Stimulated activated CD8-positive, alpha-beta memory T cell treated with anti-CD3 and anti-CD28 coated beads, Interleukin-7, amount 100 ng/mL, for 48 hours (primary cell): ENCODE results near the gene RXRA.

ENCODE experiments used
- DNase-seq, 2 donors: peaks; one replicate each; pipeline ENCODE4 v3.0.0-alpha.2; 2020; ENCODE audit warnings: low read depth in 1 of 2; ENCODE audit errors: extremely low read depth in 1 of 2

RXRA gene

DNA sequence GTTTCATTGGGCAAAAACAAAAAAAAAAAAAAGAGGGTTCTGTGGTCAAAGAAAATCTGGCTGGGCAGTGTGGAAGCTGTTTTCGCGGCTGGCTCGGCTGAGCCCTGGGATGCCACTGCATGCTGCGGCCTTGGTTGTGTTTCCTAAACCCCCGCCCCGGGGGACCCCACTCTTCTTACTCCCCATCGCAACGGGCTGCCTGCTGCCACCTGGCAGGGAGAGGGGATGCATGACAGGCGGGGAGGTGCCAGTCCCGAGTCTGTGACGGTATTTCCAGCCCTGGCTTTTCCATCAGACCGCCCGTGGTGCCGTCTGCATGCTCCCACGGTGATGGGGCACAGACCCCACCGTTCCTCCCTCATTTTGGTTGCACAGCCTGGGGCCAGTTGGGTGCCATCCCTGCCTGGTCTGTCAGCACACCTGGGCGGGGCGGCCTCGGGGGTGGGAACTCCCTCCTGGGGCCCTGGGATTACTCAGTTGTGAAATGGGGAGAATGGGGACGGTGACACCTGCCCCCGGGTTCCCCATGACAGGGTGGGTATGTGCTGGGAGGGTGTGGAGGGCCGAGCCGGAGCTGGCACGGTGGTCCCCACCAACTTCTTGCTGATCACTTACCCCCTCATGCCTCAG is 101.0 kb downstream of the RXRA start:
- no peak for DNase-seq

- no peak for DNase-seq
Measured at GRCh38 chr9:134428559-134428958, 102.3 kb downstream of the RXRA start.

- no peak for DNase-seq
Measured at GRCh38 chr9:134429007-134429406, 102.8 kb downstream of the RXRA start.

DNA sequence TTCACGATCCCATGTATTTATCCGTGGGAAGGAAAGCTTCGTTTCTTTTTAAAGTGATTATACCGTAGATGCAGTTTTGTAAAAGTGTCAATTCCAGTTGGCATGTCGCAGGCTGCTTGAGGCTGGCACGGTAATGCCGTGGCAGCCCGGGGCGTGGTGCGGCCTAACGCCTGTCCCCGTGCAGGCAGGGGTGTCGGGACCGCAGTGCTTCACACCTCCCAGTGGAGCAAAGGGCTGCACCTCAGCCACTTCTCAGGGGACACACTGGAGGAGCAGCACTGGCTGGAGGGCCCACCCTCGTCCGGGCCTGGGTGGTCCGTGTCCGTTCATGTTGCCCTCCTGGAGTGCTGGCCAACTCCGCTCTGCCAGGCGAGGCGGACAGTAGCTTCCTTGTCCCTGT is 103.2 kb downstream of the RXRA start:
- DNase-seq: no peak

- DNase-seq: no peak
Measured at GRCh38 chr9:134431095-134431494, 104.8 kb downstream of the RXRA start.

DNA sequence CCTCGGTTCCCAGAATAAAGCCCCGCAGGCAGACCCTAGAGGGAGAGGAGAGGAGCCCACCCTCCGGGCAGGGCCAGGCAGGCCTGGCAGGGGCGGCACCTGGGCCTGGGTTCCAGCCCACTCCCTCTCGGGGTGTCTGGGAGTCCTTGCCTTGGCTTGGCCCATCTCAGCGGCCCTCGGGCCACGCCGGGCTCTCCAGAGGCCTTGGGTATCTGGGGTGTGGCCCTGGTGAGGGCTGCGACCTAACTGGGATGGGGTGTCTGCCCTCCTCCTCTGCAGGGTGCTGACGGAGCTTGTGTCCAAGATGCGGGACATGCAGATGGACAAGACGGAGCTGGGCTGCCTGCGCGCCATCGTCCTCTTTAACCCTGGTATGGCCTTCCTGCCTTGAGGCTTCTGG is 105.4 kb downstream of the RXRA start:
- no peak for DNase-seq

DNA sequence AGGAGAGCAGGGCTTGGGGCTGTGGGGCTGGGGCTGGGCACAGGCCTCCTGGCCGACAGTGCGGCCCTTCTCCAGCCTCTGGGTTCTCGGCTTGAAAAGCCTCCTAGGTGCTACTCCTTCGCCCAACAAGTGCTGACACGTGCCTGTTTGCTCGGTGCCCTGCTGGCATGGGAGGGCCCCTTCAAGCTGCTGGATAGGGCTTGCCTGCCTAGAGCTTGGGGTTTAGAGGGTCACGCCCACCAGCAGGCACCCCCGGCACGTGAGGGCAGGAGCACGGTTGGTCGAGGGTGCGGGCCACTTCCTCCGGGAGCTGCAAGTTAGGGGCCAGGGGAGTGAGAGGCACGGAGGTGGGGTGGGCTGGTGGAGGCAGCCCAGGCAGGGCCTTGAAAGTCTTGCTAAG is 106.2 kb downstream of the RXRA start:
- DNase-seq: no peak

GRCh38 chr9:134433101-134433500 is 106.8 kb downstream of the RXRA start:
- DNase-seq: no peak

- DNase-seq: no peak
Measured at GRCh38 chr9:134433909-134434882, 107.9 kb downstream of the RXRA start.

DNA sequence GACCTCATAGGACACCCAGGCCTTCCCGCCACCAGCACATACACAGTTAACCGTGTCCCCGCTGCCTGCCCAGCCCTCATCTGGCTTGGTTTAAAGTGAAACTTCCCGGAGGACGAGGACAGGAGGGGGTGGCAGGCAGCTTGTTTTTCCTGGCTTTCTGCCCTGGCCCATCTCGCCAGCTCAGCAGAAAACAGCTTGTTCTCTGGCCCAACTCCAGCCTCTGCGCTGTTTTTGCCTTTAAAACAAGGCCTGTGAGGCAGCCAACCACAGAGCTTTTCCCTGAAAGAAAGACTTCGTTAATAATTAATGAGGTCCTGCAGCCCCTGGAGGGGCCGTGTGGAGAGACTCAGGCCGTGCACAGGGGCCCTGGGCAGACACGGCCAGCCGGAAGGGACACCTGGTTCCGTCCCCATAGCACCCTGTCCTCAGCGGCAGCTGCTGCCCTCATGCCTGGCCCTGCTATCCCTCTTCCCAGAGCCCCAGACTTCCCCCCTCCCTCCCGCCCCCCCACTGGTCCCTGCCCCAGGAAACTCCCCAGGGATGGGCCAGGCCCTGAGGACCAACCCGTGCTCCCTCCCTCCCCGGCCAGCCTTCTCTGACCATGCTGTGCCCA is 108.7 kb downstream of the RXRA start:
- no peak for DNase-seq

- no peak for DNase-seq
Measured at GRCh38 chr9:134435550-134436378, 109.5 kb downstream of the RXRA start.

DNA sequence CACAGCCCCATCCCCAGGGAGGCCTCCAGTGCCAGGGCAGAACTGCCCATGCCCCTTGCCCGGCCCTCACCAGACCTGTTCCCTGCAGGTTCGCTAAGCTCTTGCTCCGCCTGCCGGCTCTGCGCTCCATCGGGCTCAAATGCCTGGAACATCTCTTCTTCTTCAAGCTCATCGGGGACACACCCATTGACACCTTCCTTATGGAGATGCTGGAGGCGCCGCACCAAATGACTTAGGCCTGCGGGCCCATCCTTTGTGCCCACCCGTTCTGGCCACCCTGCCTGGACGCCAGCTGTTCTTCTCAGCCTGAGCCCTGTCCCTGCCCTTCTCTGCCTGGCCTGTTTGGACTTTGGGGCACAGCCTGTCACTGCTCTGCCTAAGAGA is 110.1 kb downstream of the RXRA start:
- no peak for DNase-seq

DNA sequence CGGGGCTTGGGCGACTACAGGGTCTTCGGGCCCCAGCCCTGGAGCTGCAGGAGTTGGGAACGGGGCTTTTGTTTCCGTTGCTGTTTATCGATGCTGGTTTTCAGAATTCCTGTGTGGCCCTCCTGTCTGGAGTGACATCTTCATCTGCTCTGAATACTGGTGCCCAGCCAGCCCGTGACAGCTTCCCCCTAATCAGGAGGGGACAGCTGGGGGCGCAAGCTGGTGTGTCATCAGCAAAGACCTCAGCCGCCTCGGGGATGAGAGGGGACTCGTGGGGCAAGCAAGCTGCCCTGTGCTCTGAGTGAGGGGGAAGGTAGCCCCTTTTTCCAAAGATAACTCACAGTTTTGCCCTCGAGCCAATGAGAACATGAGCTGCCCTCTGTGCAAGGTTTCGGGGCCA is 110.7 kb downstream of the RXRA start:
- no peak for DNase-seq

DNA sequence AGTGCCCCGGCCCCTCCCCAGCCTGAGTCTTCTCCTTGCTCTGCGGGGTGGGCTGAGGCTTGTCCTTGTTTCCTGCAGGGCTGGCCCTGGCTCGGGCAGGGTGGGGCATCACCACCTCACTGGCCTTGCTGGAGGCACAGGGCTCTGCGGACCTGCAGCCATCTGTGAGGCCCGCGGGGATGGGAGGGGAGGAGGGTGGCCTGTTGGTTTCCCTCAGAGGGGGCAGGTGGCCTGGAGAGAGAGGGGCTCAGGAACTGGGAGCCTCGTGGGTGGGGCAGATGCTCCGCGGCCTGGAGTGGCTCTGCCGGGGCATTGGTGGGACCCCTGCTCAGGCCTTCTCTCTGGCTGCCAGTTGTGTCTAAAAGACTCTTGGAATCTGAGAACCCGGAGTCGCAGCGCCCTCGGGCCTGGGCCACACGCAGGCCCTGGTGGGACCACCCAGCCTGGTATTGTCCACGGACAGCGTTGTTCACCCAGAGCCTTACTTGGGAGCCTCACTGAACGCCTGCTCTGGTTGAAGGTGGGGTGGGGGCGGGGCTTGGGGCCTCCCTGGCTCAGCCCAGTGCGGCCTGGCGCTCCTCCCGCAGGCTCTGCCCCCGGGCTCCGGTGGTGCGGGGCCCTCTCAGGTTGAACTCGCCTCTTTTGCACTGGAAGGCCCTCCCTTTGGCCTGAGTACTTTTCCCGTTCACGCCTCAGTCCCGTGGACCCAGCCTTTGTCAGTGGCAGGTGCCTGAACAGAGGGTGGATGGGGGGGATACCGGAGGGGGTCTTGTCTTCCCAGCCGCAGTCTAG is 111.3 kb downstream of the RXRA start:
- DNase-seq: no peak

- no peak for DNase-seq
Measured at GRCh38 chr9:134438195-134438788, 112.0 kb downstream of the RXRA start.

DNA sequence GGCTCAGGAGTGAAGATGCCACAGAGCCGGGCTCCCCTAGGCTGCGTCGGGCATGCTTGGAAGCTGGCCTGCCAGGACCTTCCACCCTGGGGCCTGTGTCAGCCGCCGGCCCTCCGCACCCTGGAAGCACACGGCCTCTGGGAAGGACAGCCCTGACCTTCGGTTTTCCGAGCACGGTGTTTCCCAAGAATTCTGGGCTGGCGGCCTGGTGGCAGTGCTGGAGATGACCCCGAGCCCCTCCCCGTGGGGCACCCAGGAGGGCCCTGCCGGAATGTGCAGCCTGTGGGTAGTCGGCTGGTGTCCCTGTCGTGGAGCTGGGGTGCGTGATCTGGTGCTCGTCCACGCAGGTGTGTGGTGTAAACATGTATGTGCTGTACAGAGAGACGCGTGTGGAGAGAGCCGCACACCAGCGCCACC is 113.1 kb downstream of the RXRA start:
- no peak for DNase-seq

DNA sequence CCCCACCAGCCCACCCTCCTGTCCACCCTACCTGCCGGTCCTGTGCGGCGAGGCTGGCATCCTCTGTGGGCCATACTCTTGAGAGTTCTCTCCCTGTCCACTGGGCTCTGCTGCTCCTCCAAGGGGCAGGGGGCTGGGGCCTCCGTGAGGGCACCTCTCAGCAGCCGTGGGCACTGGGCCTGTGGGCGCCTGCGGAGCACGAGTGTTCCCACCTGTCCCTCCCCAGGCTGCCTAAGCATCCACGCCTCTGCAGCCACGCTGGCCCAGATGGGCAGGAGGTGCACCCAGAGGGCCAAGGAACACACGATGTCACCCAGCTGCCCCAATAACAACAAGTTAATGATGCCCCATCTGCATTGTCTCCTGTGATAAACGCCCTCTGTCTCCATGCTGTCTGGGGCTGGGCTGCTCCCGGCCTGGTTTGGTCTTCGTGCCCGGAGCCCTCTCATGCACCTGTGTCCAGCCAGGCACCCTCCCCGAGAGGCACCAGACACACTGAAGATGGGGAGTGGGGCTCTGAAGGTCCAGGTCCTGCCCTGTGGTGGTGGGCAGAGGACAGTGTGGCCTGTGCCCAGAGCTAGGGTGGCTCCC is 114.5 kb downstream of the RXRA start:
- DNase-seq: no peak

- DNase-seq: no peak
Measured at GRCh38 chr9:134441227-134442084, 115.2 kb downstream of the RXRA start.

DNA sequence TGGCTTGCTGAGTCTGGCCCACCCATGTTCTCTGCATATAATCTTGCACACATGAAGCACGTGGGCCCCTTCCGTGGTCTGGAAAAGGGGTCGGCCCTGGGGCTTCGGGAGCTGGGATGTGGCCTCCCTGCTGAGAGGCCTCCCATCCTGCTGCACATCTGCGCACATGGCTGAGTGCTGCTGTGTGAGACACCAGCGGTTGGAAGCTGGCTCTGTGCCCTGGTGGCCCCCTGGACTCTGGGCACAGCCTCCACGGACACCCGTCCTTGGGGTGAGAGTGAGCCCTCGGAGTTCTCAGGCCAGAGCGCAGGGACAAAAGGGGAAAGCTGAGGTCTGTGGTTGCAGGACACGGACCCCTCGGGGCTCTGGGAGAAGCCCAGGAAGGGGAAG is 115.8 kb downstream of the RXRA start:
- no peak for DNase-seq
